Putamen (tissue), 1 donor: ENCODE measurements around the gene ERN1.
"Not testable (repeated sequence)": the region's sequence is repeated elsewhere in the genome, so short reads cannot be mapped to it uniquely, and the experiment has no call there.

Experiments used
- DNase-seq: peaks from one replicate; pipeline ENCODE4 v3.0.0-alpha.2; 2016; ENCODE audit warnings: low spot score

The ERN1 gene

GRCh38 chr17:64025732-64026294, 104.1 kb downstream of the ERN1 start:
- peak; percentile 19 for DNase-seq

GRCh38 chr17:64024781-64025731, 104.9 kb downstream of the ERN1 start:
- no peak for DNase-seq

- DNase-seq = no peak
Observed at GRCh38 chr17:64024215-64024654, 105.7 kb downstream of the ERN1 start.

- no peak for DNase-seq
Observed at GRCh38 chr17:64022611-64023063, 107.3 kb downstream of the ERN1 start.

GRCh38 chr17:64020056-64020766, 109.7 kb downstream of the ERN1 start, which contains the start of gene ICAM2:
ICAM2 (minus strand) TSS chr17:64020633; CDS start chr17:64006691, 13,942 bp downstream.
- no peak for DNase-seq

- not testable (repeated sequence) for DNase-seq
Observed at GRCh38 chr17:64019551-64019961, 110.4 kb downstream of the ERN1 start.

GRCh38 chr17:64017381-64017980, 112.5 kb downstream of the ERN1 start:
- DNase-seq = no peak

GRCh38 chr17:64016974-64017373, 113.0 kb downstream of the ERN1 start:
- no peak for DNase-seq

- DNase-seq = no peak
Observed at GRCh38 chr17:64016231-64016784, 113.6 kb downstream of the ERN1 start.

- DNase-seq = no peak
Observed at GRCh38 chr17:64015447-64015846, 114.5 kb downstream of the ERN1 start.

- no peak for DNase-seq
Observed at GRCh38 chr17:64009571-64010402, 120.2 kb downstream of the ERN1 start.

GRCh38 chr17:64008830-64009229, 121.1 kb downstream of the ERN1 start:
- DNase-seq = no peak

- no peak for DNase-seq
Observed at GRCh38 chr17:64008346-64008745, 121.6 kb downstream of the ERN1 start.

GRCh38 chr17:64007838-64008282, 122.1 kb downstream of the ERN1 start:
- DNase-seq = no peak

GRCh38 chr17:64007089-64007837, 122.7 kb downstream of the ERN1 start:
- DNase-seq = not testable (repeated sequence)

GRCh38 chr17:64006361-64007088, 123.4 kb downstream of the ERN1 start:
- DNase-seq = no peak

GRCh38 chr17:64005734-64006167, 124.2 kb downstream of the ERN1 start:
- no peak for DNase-seq

GRCh38 chr17:64004903-64005733, 124.8 kb downstream of the ERN1 start:
- no peak for DNase-seq
